ENCODE measurements around the gene NELFCD.

GRCh38 chr20:59010321-59010994, 29.4 kb downstream of the NELFCD start:
- TF ChIP-seq EZH2phosphoT487 (IDR thresholded peaks at IDR 0.05; ENCODE audit: insufficient read depth, low read depth) (no peak), EZH2 (IDR thresholded peaks at IDR 0.05; ENCODE audit: insufficient read depth, poor library complexity, severe bottlenecking) (no peak)

Measured in GM23248 (cell line).